ENCODE measurements around the gene ATP6V1G3. TPM values are rescaled to one million over a fixed set of nuclear protein-coding genes. Genes with fewer than 3 reads are reported as not detected.
A peak's percentile ranks its signal among the peaks of the same experiment; 100 is the strongest.

ATP6V1G3 gene
- total and polyA plus RNA-seq, 2 donors (not counting 1 experiment from before 2014, with no cell fraction given), result not detected

GRCh38 chr1:198498103-198498385 is 42.4 kb downstream of the ATP6V1G3 start:
- H3K27me3 ChIP-seq (ENCODE audit: control insufficient read depth, insufficient read depth, low read length), result no peaks in the 10 kb centered on the region
- H2AFZ ChIP-seq (ENCODE audit: low read length), result no peak overlapping the region
- H3K4me2 ChIP-seq (ENCODE audit: extremely low read depth, insufficient read depth, low read length), result no peak overlapping the region
- no peaks in the 10 kb centered on the region for H3K79me2 ChIP-seq (ENCODE audit: control insufficient read depth, insufficient read depth, low read length)
- no peaks in the 10 kb centered on the region for H3K36me3 ChIP-seq (ENCODE audit: control insufficient read depth, insufficient read depth, low read length)
- H3K4me3 ChIP-seq (replicated peaks in 1 of 4; ENCODE audit: control extremely low read depth in 1 of 4, insufficient read depth in 1 of 4, low read depth in 3 of 4, low read length in 4 of 4), result no peak overlapping the region
- H3K9ac ChIP-seq (ENCODE audit: insufficient read depth, low read length), result no peak overlapping the region
- peaks cover 21% of the 10 kb centered on the region for H3K4me1 ChIP-seq (ENCODE audit: control insufficient read depth, extremely low read depth, insufficient read depth, low read length)
- no peaks in the 10 kb centered on the region for H4K20me1 ChIP-seq (ENCODE audit: control insufficient read depth, extremely low read depth, insufficient read depth, low read length)
- no peak overlapping the region for H3K27ac ChIP-seq (ENCODE audit: insufficient read depth, low read length)
- TF ChIP-seq CTCF (conservative IDR thresholded peaks at IDR 0.05 in 1 of 2, IDR thresholded peaks at IDR 0.05 in 1 of 2; ENCODE audit: low read depth in 1 of 2, low read length in 2 of 2) (no peak), EZH2 (IDR thresholded peaks at IDR 0.05; ENCODE audit: low read length, missing control alignments) (no peak)
- H3K9me3 ChIP-seq (ENCODE audit: control insufficient read depth, insufficient read depth, low read depth, low read length), result no peaks in the 10 kb centered on the region
- peak in 1 of 2 donors; percentile 51 for DNase-seq (ENCODE audit: low read depth in 2 of 2)

GRCh38 chr1:198497326-198498102 is 43.0 kb downstream of the ATP6V1G3 start:
- peak overlapping the region; percentile 1 for H3K4me2 ChIP-seq (ENCODE audit: extremely low read depth, insufficient read depth, low read length)
- H3K9ac ChIP-seq (ENCODE audit: insufficient read depth, low read length), result no peak overlapping the region
- peak; percentile 76 to 83 for DNase-seq (ENCODE audit: low read depth in 2 of 2)
- no peaks in the 10 kb centered on the region for H4K20me1 ChIP-seq (ENCODE audit: control insufficient read depth, extremely low read depth, insufficient read depth, low read length)
- peaks cover 21% of the 10 kb centered on the region for H3K4me1 ChIP-seq (ENCODE audit: control insufficient read depth, extremely low read depth, insufficient read depth, low read length)
- no peak overlapping the region for H3K4me3 ChIP-seq (replicated peaks in 1 of 4; ENCODE audit: control extremely low read depth in 1 of 4, insufficient read depth in 1 of 4, low read depth in 3 of 4, low read length in 4 of 4)
- no peaks in the 10 kb centered on the region for H3K79me2 ChIP-seq (ENCODE audit: control insufficient read depth, insufficient read depth, low read length)
- peak overlapping the region; percentile 2 for H2AFZ ChIP-seq (ENCODE audit: low read length)
- H3K27ac ChIP-seq (ENCODE audit: insufficient read depth, low read length), result peak overlapping the region; percentile 54
- H3K9me3 ChIP-seq (ENCODE audit: control insufficient read depth, insufficient read depth, low read depth, low read length), result no peaks in the 10 kb centered on the region
- no peaks in the 10 kb centered on the region for H3K36me3 ChIP-seq (ENCODE audit: control insufficient read depth, insufficient read depth, low read length)
- TF ChIP-seq EZH2 (IDR thresholded peaks at IDR 0.05; ENCODE audit: low read length, missing control alignments) (no peak), CTCF (conservative IDR thresholded peaks at IDR 0.05 in 1 of 2, IDR thresholded peaks at IDR 0.05 in 1 of 2; ENCODE audit: low read depth in 1 of 2, low read length in 2 of 2) (no peak)
- H3K27me3 ChIP-seq (ENCODE audit: control insufficient read depth, insufficient read depth, low read length), result no peaks in the 10 kb centered on the region

- H3K9ac ChIP-seq (ENCODE audit: insufficient read depth, low read length), result no peak overlapping the region
- peaks cover 21% of the 10 kb centered on the region for H3K4me1 ChIP-seq (ENCODE audit: control insufficient read depth, extremely low read depth, insufficient read depth, low read length)
- H3K9me3 ChIP-seq (ENCODE audit: control insufficient read depth, insufficient read depth, low read depth, low read length), result no peaks in the 10 kb centered on the region
- TF ChIP-seq EZH2 (IDR thresholded peaks at IDR 0.05; ENCODE audit: low read length, missing control alignments) (no peak), CTCF (conservative IDR thresholded peaks at IDR 0.05 in 1 of 2, IDR thresholded peaks at IDR 0.05 in 1 of 2; ENCODE audit: low read depth in 1 of 2, low read length in 2 of 2) (no peak)
- peak overlapping the region; percentile 54 for H3K27ac ChIP-seq (ENCODE audit: insufficient read depth, low read length)
- H3K79me2 ChIP-seq (ENCODE audit: control insufficient read depth, insufficient read depth, low read length), result no peaks in the 10 kb centered on the region
- H3K4me2 ChIP-seq (ENCODE audit: extremely low read depth, insufficient read depth, low read length), result peak overlapping the region; percentile 16
- H3K27me3 ChIP-seq (ENCODE audit: control insufficient read depth, insufficient read depth, low read length), result no peaks in the 10 kb centered on the region
- no peak overlapping the region for H3K4me3 ChIP-seq (replicated peaks in 1 of 4; ENCODE audit: control extremely low read depth in 1 of 4, insufficient read depth in 1 of 4, low read depth in 3 of 4, low read length in 4 of 4)
- no peaks in the 10 kb centered on the region for H4K20me1 ChIP-seq (ENCODE audit: control insufficient read depth, extremely low read depth, insufficient read depth, low read length)
- H2AFZ ChIP-seq (ENCODE audit: low read length), result no peak overlapping the region
- peak; percentile 80 to 88 for DNase-seq (ENCODE audit: low read depth in 2 of 2)
- H3K36me3 ChIP-seq (ENCODE audit: control insufficient read depth, insufficient read depth, low read length), result no peaks in the 10 kb centered on the region
Measured at GRCh38 chr1:198496216-198497143, 44.0 kb downstream of the ATP6V1G3 start.

Data from fibroblast of lung (primary cell).